IMR-90 (cell line): ENCODE data around the gene PKNOX1.

ENCODE experiments used
- CHD1 ChIP-seq: IDR thresholded peaks from 2 replicates; pipeline ENCODE4 v1.6.1; 2012; ENCODE audit warnings: low read depth, low read length, improper control_type of control experiment
- TF ChIP-seq, protein P1 (sequence below): conservative IDR thresholded peaks from 2 replicates; pipeline ENCODE4 v1.5.1; 2012; ENCODE audit warnings: mild to moderate bottlenecking, low read depth, low read length, improper control_type of control experiment

DNA sequence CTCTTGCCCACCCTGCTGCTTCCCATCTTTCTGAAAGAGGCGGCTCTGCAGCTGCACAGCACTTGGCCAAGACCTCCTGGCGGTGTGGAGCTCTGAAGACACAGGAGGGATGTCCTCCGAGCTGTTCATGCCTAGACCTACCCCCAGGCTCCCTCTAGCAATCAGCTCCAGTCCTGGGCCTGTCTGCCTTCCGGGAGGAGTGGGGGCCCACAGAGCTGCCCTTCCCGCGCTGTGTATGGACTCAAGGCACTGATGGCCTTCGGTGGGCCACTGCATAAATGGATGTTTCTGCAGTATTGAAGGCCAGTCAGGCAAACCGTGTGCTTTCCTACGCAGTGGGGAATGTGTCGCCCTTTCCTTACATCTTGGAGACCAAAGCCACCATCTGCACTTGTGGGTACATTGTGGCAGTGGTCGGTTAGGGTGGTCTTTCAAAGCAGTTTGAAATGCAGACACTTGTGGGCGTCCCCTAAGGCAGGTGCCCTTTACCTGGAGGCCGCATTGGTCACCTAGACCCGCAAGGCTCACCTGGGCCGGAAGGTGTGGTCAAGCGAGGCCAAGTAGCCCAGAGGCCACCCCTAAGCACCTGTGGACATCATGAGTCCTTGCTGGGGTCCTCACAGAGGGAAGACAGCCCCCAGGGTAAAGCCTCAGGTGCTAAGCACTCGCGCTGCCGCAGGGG lies 912 bp upstream of the PKNOX1 start:
- TF ChIP-seq, protein P1, sequence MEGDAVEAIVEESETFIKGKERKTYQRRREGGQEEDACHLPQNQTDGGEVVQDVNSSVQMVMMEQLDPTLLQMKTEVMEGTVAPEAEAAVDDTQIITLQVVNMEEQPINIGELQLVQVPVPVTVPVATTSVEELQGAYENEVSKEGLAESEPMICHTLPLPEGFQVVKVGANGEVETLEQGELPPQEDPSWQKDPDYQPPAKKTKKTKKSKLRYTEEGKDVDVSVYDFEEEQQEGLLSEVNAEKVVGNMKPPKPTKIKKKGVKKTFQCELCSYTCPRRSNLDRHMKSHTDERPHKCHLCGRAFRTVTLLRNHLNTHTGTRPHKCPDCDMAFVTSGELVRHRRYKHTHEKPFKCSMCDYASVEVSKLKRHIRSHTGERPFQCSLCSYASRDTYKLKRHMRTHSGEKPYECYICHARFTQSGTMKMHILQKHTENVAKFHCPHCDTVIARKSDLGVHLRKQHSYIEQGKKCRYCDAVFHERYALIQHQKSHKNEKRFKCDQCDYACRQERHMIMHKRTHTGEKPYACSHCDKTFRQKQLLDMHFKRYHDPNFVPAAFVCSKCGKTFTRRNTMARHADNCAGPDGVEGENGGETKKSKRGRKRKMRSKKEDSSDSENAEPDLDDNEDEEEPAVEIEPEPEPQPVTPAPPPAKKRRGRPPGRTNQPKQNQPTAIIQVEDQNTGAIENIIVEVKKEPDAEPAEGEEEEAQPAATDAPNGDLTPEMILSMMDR: no peak
- no peak for TF ChIP-seq CHD1
